HG03378 (cell line): ENCODE results near the gene TMEM255B.

Experiments used
- ATAC-seq: cut with Tn5 transposase; IDR thresholded peaks from one replicate; pipeline ENCODE4 v1.9.1; 2021; ENCODE audit warnings: mild to moderate bottlenecking, moderate library complexity; ENCODE audit not compliant: unreplicated experiment

TMEM255B gene

GRCh38 chr13:113845055-113845454, 86.0 kb downstream of the TMEM255B start:
- ATAC-seq: no peak

- no peak for ATAC-seq
Observed at GRCh38 chr13:113845723-113846635, 87.0 kb downstream of the TMEM255B start.

GRCh38 chr13:113846636-113847318, 87.8 kb downstream of the TMEM255B start:
- ATAC-seq: no peak

GRCh38 chr13:113848020-113848419, 89.0 kb downstream of the TMEM255B start:
- ATAC-seq: no peak

GRCh38 chr13:113848431-113849260, 89.6 kb downstream of the TMEM255B start:
- ATAC-seq: no peak

GRCh38 chr13:113849546-113849945, 90.5 kb downstream of the TMEM255B start:
- no peak for ATAC-seq

- ATAC-seq: no peak
Observed at GRCh38 chr13:113849981-113850721, 91.1 kb downstream of the TMEM255B start.

- no peak for ATAC-seq
Observed at GRCh38 chr13:113850722-113851479, 91.9 kb downstream of the TMEM255B start.

- ATAC-seq: no peak
Observed at GRCh38 chr13:113851480-113851803, 92.4 kb downstream of the TMEM255B start.

GRCh38 chr13:113851826-113852535, 93.0 kb downstream of the TMEM255B start:
- no peak for ATAC-seq

- no peak for ATAC-seq
Observed at GRCh38 chr13:113852536-113853517, 93.8 kb downstream of the TMEM255B start.

- no peak for ATAC-seq
Observed at GRCh38 chr13:113853518-113854237, 94.7 kb downstream of the TMEM255B start.

GRCh38 chr13:113854238-113855011, 95.4 kb downstream of the TMEM255B start:
- ATAC-seq: no peak

- no peak for ATAC-seq
Observed at GRCh38 chr13:113855012-113855921, 96.2 kb downstream of the TMEM255B start.

GRCh38 chr13:113855931-113856715, 97.1 kb downstream of the TMEM255B start:
- no peak for ATAC-seq
